Activated CD4-positive, alpha-beta memory T cell treated with anti-CD3 and anti-CD28 coated beads, Interleukin-2, amount 10 ng/mL, durations not matched to agents 7 days and 5 days (primary cell): Measurements from ENCODE around the gene FCRL1. TPM values are rescaled to one million over a fixed set of nuclear protein-coding genes. Genes with fewer than 3 reads are reported as not detected.

Experiments used
- CTCF ChIA-PET: fragments of 350-600 bp; sonication (Branson Sonifier 250); formaldehyde crosslinking; loops from one replicate; lab custom pipeline; 2021; ENCODE audit warnings: antibody characterized with exemption, inconsistent platforms; lab: Charles Lee
- POLR2A ChIA-PET: fragments of 350-600 bp; sonication (Branson Sonifier 250); formaldehyde crosslinking; loops from one replicate; lab custom pipeline; 2021; ENCODE audit warnings: antibody characterized with exemption; lab: Charles Lee
- DNase-seq: peaks from one replicate; pipeline ENCODE4 v3.0.0-alpha.2; 2020
- H3K27ac Mint-ChIP-seq: one replicate; pipeline ENCODE4 v1.8.0; 2021; ENCODE audit warnings: mild to moderate bottlenecking, mixed read lengths
- H3K27me3 Mint-ChIP-seq: one replicate; pipeline ENCODE4 v1.8.0; 2021; ENCODE audit warnings: mixed read lengths
- H3K36me3 Mint-ChIP-seq: one replicate; pipeline ENCODE4 v1.8.0; 2021; ENCODE audit warnings: low read depth, mixed read lengths
- H3K4me1 Mint-ChIP-seq: one replicate; pipeline ENCODE4 v1.8.0; 2021; ENCODE audit warnings: mixed read lengths
- H3K4me3 Mint-ChIP-seq: one replicate; pipeline ENCODE4 v1.8.0; 2021; ENCODE audit warnings: mild to moderate bottlenecking, mixed read lengths
- H3K9me3 Mint-ChIP-seq: one replicate; pipeline ENCODE4 v1.8.0; 2021; ENCODE audit warnings: mixed read lengths
- total RNA-seq, 2 experiments: library from RNA; stranded (reverse); gene quantifications; one replicate each; pipeline ENCODE4 v1.2.3, GENCODE V29; 2021

Gene FCRL1
- total RNA-seq, 2 experiments from 2014 or later = not detected

- no peak overlapping the region for H3K4me3 Mint-ChIP-seq
- no peaks in the 10 kb centered on the region for H3K4me1 Mint-ChIP-seq
- H3K9me3 Mint-ChIP-seq = no peaks in the 10 kb centered on the region
- no peaks in the 10 kb centered on the region for H3K36me3 Mint-ChIP-seq
- H3K27me3 Mint-ChIP-seq = peaks cover 4% of the 10 kb centered on the region
- H3K27ac Mint-ChIP-seq = no peak overlapping the region
- ChIA-PET POLR2A (no interaction called here), CTCF (no interaction called here)
- DNase-seq = no peak
These were observed 12.2 kb upstream of the FCRL1 start for GRCh38 chr1:157831968-157832626.

GRCh38 chr1:157830887-157831286 lies 11.0 kb upstream of the FCRL1 start:
- ChIA-PET POLR2A (no interaction called here), CTCF (no interaction called here)
- no peak overlapping the region for H3K4me3 Mint-ChIP-seq
- H3K9me3 Mint-ChIP-seq = no peaks in the 10 kb centered on the region
- no peak for DNase-seq
- H3K4me1 Mint-ChIP-seq = no peaks in the 10 kb centered on the region
- peaks cover 4% of the 10 kb centered on the region for H3K27me3 Mint-ChIP-seq
- H3K36me3 Mint-ChIP-seq = no peaks in the 10 kb centered on the region
- H3K27ac Mint-ChIP-seq = no peak overlapping the region

- ChIA-PET CTCF (no interaction called here), POLR2A (no interaction called here)
- no peak for DNase-seq
- no peaks in the 10 kb centered on the region for H3K4me1 Mint-ChIP-seq
- peaks cover 4% of the 10 kb centered on the region for H3K27me3 Mint-ChIP-seq
- H3K36me3 Mint-ChIP-seq = no peaks in the 10 kb centered on the region
- no peak overlapping the region for H3K27ac Mint-ChIP-seq
- H3K9me3 Mint-ChIP-seq = no peaks in the 10 kb centered on the region
- no peak overlapping the region for H3K4me3 Mint-ChIP-seq
These were observed 9.8 kb upstream of the FCRL1 start for GRCh38 chr1:157829711-157830110.

- peaks cover 4% of the 10 kb centered on the region for H3K27me3 Mint-ChIP-seq
- ChIA-PET POLR2A (no interaction called here), CTCF (no interaction called here)
- H3K4me3 Mint-ChIP-seq = no peak overlapping the region
- no peaks in the 10 kb centered on the region for H3K9me3 Mint-ChIP-seq
- no peaks in the 10 kb centered on the region for H3K36me3 Mint-ChIP-seq
- no peak overlapping the region for H3K27ac Mint-ChIP-seq
- H3K4me1 Mint-ChIP-seq = no peaks in the 10 kb centered on the region
- DNase-seq = no peak
These were observed 9.3 kb upstream of the FCRL1 start for GRCh38 chr1:157829210-157829609.

GRCh38 chr1:157820299-157820698 lies 379 bp upstream of the FCRL1 start:
- no peak for DNase-seq
- Mint-ChIP-seq H3K27ac (no peak overlapping the region), H3K4me1 (no peaks in the 10 kb centered on the region), H3K27me3 (peaks cover 10% of the 10 kb centered on the region), H3K4me3 (no peak overlapping the region), H3K36me3 (no peaks in the 10 kb centered on the region), H3K9me3 (no peaks in the 10 kb centered on the region)
- ChIA-PET POLR2A (no interaction called here), CTCF (no interaction called here)

- DNase-seq = no peak
- H3K4me3 Mint-ChIP-seq = no peak overlapping the region
- ChIA-PET CTCF (no interaction called here), POLR2A (no interaction called here)
- H3K27ac Mint-ChIP-seq = no peak overlapping the region
- H3K9me3 Mint-ChIP-seq = no peaks in the 10 kb centered on the region
- H3K27me3 Mint-ChIP-seq = peaks cover 10% of the 10 kb centered on the region
- no peaks in the 10 kb centered on the region for H3K4me1 Mint-ChIP-seq
- no peaks in the 10 kb centered on the region for H3K36me3 Mint-ChIP-seq
These were observed 705 bp downstream of the FCRL1 start for GRCh38 chr1:157819215-157819614.

GRCh38 chr1:157813269-157813668 lies 6.7 kb downstream of the FCRL1 start:
- H3K27me3 Mint-ChIP-seq = peaks cover 9% of the 10 kb centered on the region
- H3K9me3 Mint-ChIP-seq = peaks cover 11% of the 10 kb centered on the region
- no peak overlapping the region for H3K4me3 Mint-ChIP-seq
- H3K36me3 Mint-ChIP-seq = no peaks in the 10 kb centered on the region
- ChIA-PET POLR2A (no interaction called here), CTCF (no interaction called here)
- no peak for DNase-seq
- H3K4me1 Mint-ChIP-seq = no peaks in the 10 kb centered on the region
- H3K27ac Mint-ChIP-seq = no peak overlapping the region

- peaks cover 3% of the 10 kb centered on the region for H3K27me3 Mint-ChIP-seq
- H3K27ac Mint-ChIP-seq = no peak overlapping the region
- no peaks in the 10 kb centered on the region for H3K36me3 Mint-ChIP-seq
- ChIA-PET CTCF (no interaction called here), POLR2A (no interaction called here)
- H3K9me3 Mint-ChIP-seq = no peaks in the 10 kb centered on the region
- H3K4me1 Mint-ChIP-seq = no peaks in the 10 kb centered on the region
- no peak for DNase-seq
- H3K4me3 Mint-ChIP-seq = no peak overlapping the region
These were observed 13.3 kb downstream of the FCRL1 start for GRCh38 chr1:157806431-157807149.

GRCh38 chr1:157803851-157804250 lies 16.1 kb downstream of the FCRL1 start:
- CTCF ChIA-PET = no interaction called here
- Mint-ChIP-seq H3K27ac (no peak overlapping the region), H3K9me3 (no peaks in the 10 kb centered on the region), H3K4me1 (no peaks in the 10 kb centered on the region), H3K36me3 (no peaks in the 10 kb centered on the region), H3K4me3 (no peak overlapping the region), H3K27me3 (peaks cover 3% of the 10 kb centered on the region)
- POLR2A ChIA-PET = no interaction called here
- no peak for DNase-seq

- H3K27me3 Mint-ChIP-seq = no peaks in the 10 kb centered on the region
- no peak for DNase-seq
- CTCF ChIA-PET = no interaction called here
- H3K4me3 Mint-ChIP-seq = no peak overlapping the region
- no peaks in the 10 kb centered on the region for H3K9me3 Mint-ChIP-seq
- no peaks in the 10 kb centered on the region for H3K4me1 Mint-ChIP-seq
- POLR2A ChIA-PET = no interaction called here
- H3K36me3 Mint-ChIP-seq = no peaks in the 10 kb centered on the region
- no peak overlapping the region for H3K27ac Mint-ChIP-seq
These were observed 19.9 kb downstream of the FCRL1 start for GRCh38 chr1:157799996-157800395.

- no peaks in the 10 kb centered on the region for H3K27me3 Mint-ChIP-seq
- no peaks in the 10 kb centered on the region for H3K4me1 Mint-ChIP-seq
- H3K27ac Mint-ChIP-seq = no peak overlapping the region
- no peak overlapping the region for H3K4me3 Mint-ChIP-seq
- no peaks in the 10 kb centered on the region for H3K36me3 Mint-ChIP-seq
- POLR2A ChIA-PET = no interaction called here
- DNase-seq = no peak
- CTCF ChIA-PET = no interaction called here
- no peaks in the 10 kb centered on the region for H3K9me3 Mint-ChIP-seq
These were observed 21.7 kb downstream of the FCRL1 start for GRCh38 chr1:157798211-157798610.

GRCh38 chr1:157785248-157785647 lies 34.7 kb downstream of the FCRL1 start:
- H3K9me3 Mint-ChIP-seq = no peaks in the 10 kb centered on the region
- no peaks in the 10 kb centered on the region for H3K36me3 Mint-ChIP-seq
- no peak overlapping the region for H3K27ac Mint-ChIP-seq
- peaks cover 1% of the 10 kb centered on the region for H3K27me3 Mint-ChIP-seq
- ChIA-PET CTCF (no interaction called here), POLR2A (no interaction called here)
- DNase-seq = no peak
- no peak overlapping the region for H3K4me3 Mint-ChIP-seq
- H3K4me1 Mint-ChIP-seq = peaks cover 2% of the 10 kb centered on the region

- ChIA-PET CTCF (no interaction called here), POLR2A (no interaction called here)
- no peak for DNase-seq
These were observed 35.1 kb downstream of the FCRL1 start for GRCh38 chr1:157784801-157785200.

GRCh38 chr1:157782931-157783330 lies 37.0 kb downstream of the FCRL1 start:
- no peaks in the 10 kb centered on the region for H3K36me3 Mint-ChIP-seq
- DNase-seq = no peak
- no peaks in the 10 kb centered on the region for H3K27me3 Mint-ChIP-seq
- ChIA-PET CTCF (no interaction called here), POLR2A (no interaction called here)
- peaks cover 2% of the 10 kb centered on the region for H3K4me1 Mint-ChIP-seq
- H3K4me3 Mint-ChIP-seq = no peak overlapping the region
- H3K9me3 Mint-ChIP-seq = no peaks in the 10 kb centered on the region
- H3K27ac Mint-ChIP-seq = no peak overlapping the region

More at GRCh38 chr1:157784801-157785200, 35.1 kb downstream of the FCRL1 start:
- no peak overlapping the region for H3K27ac Mint-ChIP-seq
- no peak overlapping the region for H3K4me3 Mint-ChIP-seq
- peaks cover 2% of the 10 kb centered on the region for H3K4me1 Mint-ChIP-seq
- peaks cover 1% of the 10 kb centered on the region for H3K27me3 Mint-ChIP-seq
- H3K36me3 Mint-ChIP-seq = no peaks in the 10 kb centered on the region
- H3K9me3 Mint-ChIP-seq = no peaks in the 10 kb centered on the region
